MCF 10A (cell line): ENCODE results near the gene ILRUN. TPM values are rescaled to one million over a fixed set of nuclear protein-coding genes. Genes with fewer than 3 reads are reported as not detected.
A peak's percentile ranks its signal among the peaks of the same experiment; 100 is the strongest.
"Not testable (repeated sequence)": the region's sequence is repeated elsewhere in the genome, so short reads cannot be mapped to it uniquely, and the experiment has no call there.

ENCODE experiments used
- BruUV-seq: library from RNA; stranded (reverse); fragments of 400-500 nt; replicated peaks from 2 replicates; lab custom pipeline; 2021; lab: Mats Ljungman, UMichigan
- CTCF ChIA-PET: fragments of 300-600 bp; sonication (Branson Sonifier 250); formaldehyde crosslinking; extraction: SDS; loops from one replicate; lab custom pipeline; 2021; ENCODE audit warnings: antibody characterized with exemption, inconsistent platforms; lab: Yijun Ruan, JAX
- POLR2A ChIA-PET: fragments of 300-600, 350-650 bp; sonication (Branson Sonifier 250); formaldehyde crosslinking; extraction: SDS; loops from one replicate; lab custom pipeline; 2020; ENCODE audit warnings: antibody characterized with exemption, inconsistent platforms; lab: Yijun Ruan, JAX
- DNase-seq: peaks from one replicate; pipeline ENCODE4 v3.0.0-alpha.2; 2018; ENCODE audit not compliant: unreplicated experiment
- H3K27ac Mint-ChIP-seq: one replicate; pipeline ENCODE4 v1.8.0; 2022; ENCODE audit warnings: mild to moderate bottlenecking, low read depth, mixed read lengths; ENCODE audit not compliant: unreplicated experiment
- H3K27me3 Mint-ChIP-seq: one replicate; pipeline ENCODE4 v1.8.0; 2022; ENCODE audit warnings: mixed read lengths; ENCODE audit not compliant: insufficient read depth, unreplicated experiment
- H3K36me3 Mint-ChIP-seq: one replicate; pipeline ENCODE4 v1.8.0; 2022; ENCODE audit warnings: mild to moderate bottlenecking, moderate library complexity, mixed read lengths; ENCODE audit not compliant: insufficient read depth, unreplicated experiment
- H3K4me1 Mint-ChIP-seq: one replicate; pipeline ENCODE4 v1.8.0; 2022; ENCODE audit warnings: mixed read lengths; ENCODE audit not compliant: insufficient read depth, unreplicated experiment
- H3K4me3 Mint-ChIP-seq: one replicate; pipeline ENCODE4 v1.8.0; 2022; ENCODE audit warnings: mild to moderate bottlenecking, moderate library complexity, mixed read lengths; ENCODE audit not compliant: unreplicated experiment
- H3K9me3 Mint-ChIP-seq: one replicate; pipeline ENCODE4 v1.8.0; 2022; ENCODE audit warnings: mixed read lengths; ENCODE audit not compliant: unreplicated experiment
- intact Hi-C: fragments of 100-400 bp; cut with micrococcal nuclease; formaldehyde crosslinking; loops from 2 replicates; pipeline ENCODE4 v1.14.1; 2022
- total RNA-seq: library from RNA; stranded (reverse); gene quantifications from 2 replicates; pipeline ENCODE4 v1.2.3, GENCODE V29; 2022
- TF ChIP-seq, protein P1 (sequence below): fragments of 200-600 bp; IDR thresholded peaks from one replicate; pipeline ENCODE4 v1.8.0; 2022; ENCODE audit warnings: antibody characterized with exemption, mild to moderate bottlenecking; ENCODE audit not compliant: unreplicated experiment

The ILRUN gene
- total RNA-seq, 1 experiment from 2014 or later: 50.8 TPM

DNA sequence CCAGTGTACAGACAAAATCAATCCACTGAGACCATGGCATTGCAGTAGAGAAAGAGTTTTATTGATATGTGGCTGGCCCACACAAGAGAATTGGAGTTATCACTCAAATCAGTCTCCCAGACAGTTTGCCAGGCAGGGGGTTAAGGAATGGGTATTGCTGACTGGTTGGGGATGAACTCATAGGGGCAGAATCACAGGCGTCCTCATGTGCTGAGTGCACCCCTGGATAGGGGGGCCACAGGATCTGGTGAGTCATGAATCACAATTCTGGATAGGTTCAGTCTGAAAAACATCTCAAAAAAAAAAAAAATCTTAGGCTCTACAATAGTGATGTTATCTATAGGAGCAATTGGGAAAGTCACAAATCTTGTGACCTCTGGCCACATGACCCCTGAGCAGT, 29.5 kb upstream of the ILRUN start:
- intact Hi-C loops: no loop called here
- TF ChIP-seq, protein P1, sequence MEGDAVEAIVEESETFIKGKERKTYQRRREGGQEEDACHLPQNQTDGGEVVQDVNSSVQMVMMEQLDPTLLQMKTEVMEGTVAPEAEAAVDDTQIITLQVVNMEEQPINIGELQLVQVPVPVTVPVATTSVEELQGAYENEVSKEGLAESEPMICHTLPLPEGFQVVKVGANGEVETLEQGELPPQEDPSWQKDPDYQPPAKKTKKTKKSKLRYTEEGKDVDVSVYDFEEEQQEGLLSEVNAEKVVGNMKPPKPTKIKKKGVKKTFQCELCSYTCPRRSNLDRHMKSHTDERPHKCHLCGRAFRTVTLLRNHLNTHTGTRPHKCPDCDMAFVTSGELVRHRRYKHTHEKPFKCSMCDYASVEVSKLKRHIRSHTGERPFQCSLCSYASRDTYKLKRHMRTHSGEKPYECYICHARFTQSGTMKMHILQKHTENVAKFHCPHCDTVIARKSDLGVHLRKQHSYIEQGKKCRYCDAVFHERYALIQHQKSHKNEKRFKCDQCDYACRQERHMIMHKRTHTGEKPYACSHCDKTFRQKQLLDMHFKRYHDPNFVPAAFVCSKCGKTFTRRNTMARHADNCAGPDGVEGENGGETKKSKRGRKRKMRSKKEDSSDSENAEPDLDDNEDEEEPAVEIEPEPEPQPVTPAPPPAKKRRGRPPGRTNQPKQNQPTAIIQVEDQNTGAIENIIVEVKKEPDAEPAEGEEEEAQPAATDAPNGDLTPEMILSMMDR: no peak
- Mint-ChIP-seq H3K27me3 (no peaks in the 10 kb centered on the region), H3K9me3 (no peaks in the 10 kb centered on the region), H3K36me3 (no peaks in the 10 kb centered on the region), H3K4me3 (no peak overlapping the region), H3K4me1 (peaks cover 5% of the 10 kb centered on the region), H3K27ac (no peak overlapping the region)
- BruUV-seq: no TSS peak
- ChIA-PET CTCF (no interaction called here), POLR2A (interaction anchor here (0.7 kb wide), 1 partner anchor 12 kb away, joined by 3 read pairs; no protein-coding TSS in a partner anchor)
- DNase-seq: no peak

DNA sequence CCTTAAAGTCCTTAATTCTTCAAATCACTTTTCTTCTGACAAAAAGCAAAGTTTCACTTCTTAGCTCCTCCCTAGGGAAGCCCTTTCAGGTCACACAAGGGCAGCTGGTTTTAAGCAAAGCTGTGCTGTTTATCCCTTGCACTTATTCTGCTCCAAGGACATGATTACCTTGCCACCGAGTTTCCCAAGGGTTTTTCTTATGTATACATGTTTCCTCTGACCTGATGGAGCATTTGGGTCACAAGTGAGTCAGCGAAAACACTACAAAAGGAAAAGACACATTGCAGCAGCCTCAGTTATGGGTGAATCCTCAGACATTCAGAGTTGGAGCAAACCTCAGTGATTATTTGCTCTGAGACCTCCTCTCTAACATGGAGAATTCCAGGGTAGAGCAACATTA, 26.6 kb upstream of the ILRUN start:
- Mint-ChIP-seq H3K4me3 (no peak overlapping the region), H3K9me3 (no peaks in the 10 kb centered on the region), H3K27ac (peak overlapping the region; percentile 27), H3K36me3 (no peaks in the 10 kb centered on the region), H3K4me1 (peaks cover 13% of the 10 kb centered on the region), H3K27me3 (no peaks in the 10 kb centered on the region)
- peak; percentile 13 for DNase-seq
- CTCF ChIA-PET: no interaction called here
- POLR2A ChIA-PET: no interaction called here
- BruUV-seq: no TSS peak
- TF ChIP-seq, protein P1: no peak
- intact Hi-C loops: no loop called here

DNA sequence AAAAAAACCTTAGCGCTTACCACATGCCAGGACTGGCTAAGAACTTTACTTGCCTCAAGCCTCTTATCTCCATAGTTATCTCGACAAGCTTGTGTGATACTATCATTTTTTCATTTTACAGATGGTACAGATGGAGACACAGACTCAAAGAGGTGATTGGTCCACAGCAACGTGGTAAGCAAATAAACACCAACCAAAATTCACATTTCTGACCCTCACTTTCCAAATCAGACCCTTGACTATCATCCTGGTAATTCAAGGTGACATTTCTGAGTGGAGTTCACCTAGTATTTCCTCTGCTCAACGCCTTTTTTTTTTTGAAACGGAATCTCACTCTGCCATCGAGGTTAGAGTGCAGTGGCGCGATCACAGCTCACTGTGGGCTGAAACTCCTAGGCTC, 25.9 kb upstream of the ILRUN start:
- POLR2A ChIA-PET: no interaction called here
- no peak overlapping the region for H3K27ac Mint-ChIP-seq
- H3K9me3 Mint-ChIP-seq: no peaks in the 10 kb centered on the region
- H3K36me3 Mint-ChIP-seq: no peaks in the 10 kb centered on the region
- no peak for DNase-seq
- H3K27me3 Mint-ChIP-seq: no peaks in the 10 kb centered on the region
- H3K4me1 Mint-ChIP-seq: peaks cover 17% of the 10 kb centered on the region
- no peak overlapping the region for H3K4me3 Mint-ChIP-seq
- CTCF ChIA-PET: no interaction called here
- TF ChIP-seq, protein P1: no peak
- intact Hi-C loops: no loop called here
- BruUV-seq: no TSS peak

- POLR2A ChIA-PET: interaction anchor here (0.7 to 1.0 kb wide), 3 partner anchors 11 to 70 kb away, joined by 3 read pairs; no protein-coding TSS in a partner anchor
- H3K9me3 Mint-ChIP-seq, H3K36me3 Mint-ChIP-seq, H3K27ac Mint-ChIP-seq, BruUV-seq, intact Hi-C loops, CTCF ChIA-PET, H3K4me3 Mint-ChIP-seq, DNase-seq, H3K27me3 Mint-ChIP-seq: not testable (repeated sequence)
- peaks cover 17% of the 10 kb centered on the region for H3K4me1 Mint-ChIP-seq
Measured at GRCh38 chr6:34720160-34720559, 23.6 kb upstream of the ILRUN start.

GRCh38 chr6:34719646-34720045, 23.1 kb upstream of the ILRUN start:
- H3K27ac Mint-ChIP-seq, H3K9me3 Mint-ChIP-seq, CTCF ChIA-PET, H3K36me3 Mint-ChIP-seq, intact Hi-C loops, DNase-seq, POLR2A ChIA-PET, BruUV-seq, H3K27me3 Mint-ChIP-seq: not testable (repeated sequence)
- H3K4me3 Mint-ChIP-seq: peak overlapping the region; percentile 35
- peaks cover 17% of the 10 kb centered on the region for H3K4me1 Mint-ChIP-seq
